PC-3 (cell line): ENCODE measurements around the gene LDLRAP1. TPM values are rescaled to one million over a fixed set of nuclear protein-coding genes. Genes with fewer than 3 reads are reported as not detected.

ENCODE experiments used
- ATAC-seq: fragments of 200-7000 bp; cut with Tn5 transposase; 2 replicates; pipeline ENCODE4 v1.9.1; 2020; ENCODE audit warnings: mild to moderate bottlenecking, moderate library complexity
- BruUV-seq: library from RNA; stranded (reverse); fragments of 400-500 nt; replicated peaks from 2 replicates; lab custom pipeline; 2021; lab: Mats Ljungman, UMichigan
- CTCF ChIA-PET: fragments of 300-600 bp; sonication (Branson Sonifier 250); formaldehyde crosslinking; loops from one replicate; lab custom pipeline; 2022; ENCODE audit warnings: antibody characterized with exemption; lab: Charles Lee
- POLR2A ChIA-PET: fragments of 300-600 bp; sonication (Branson Sonifier 250); formaldehyde crosslinking; loops from one replicate; lab custom pipeline; 2022; ENCODE audit warnings: antibody characterized with exemption; ENCODE audit not compliant: unreplicated experiment; lab: Charles Lee
- DNase-seq: peaks from one replicate; pipeline ENCODE4 v3.0.0-alpha.2; 2015
- H2AFZ ChIP-seq: fragments of 300-600 bp; sonication (generic); 2 replicates; pipeline ENCODE4 v1.6.0; 2016; ENCODE audit warnings: antibody characterized with exemption, low read length
- H3F3A ChIP-seq: fragments of 300-600 bp; sonication (generic); one replicate; pipeline ENCODE4 v1.6.0; 2017; ENCODE audit warnings: antibody characterized with exemption, low read length, control low read depth, mild to moderate bottlenecking; ENCODE audit not compliant: unreplicated experiment
- H3K27ac ChIP-seq: fragments of 300-600 bp; sonication (generic); 2 replicates; pipeline ENCODE4 v1.5.1; 2016; ENCODE audit warnings: mild to moderate bottlenecking, low read length
- H3K27me3 ChIP-seq: fragments of 300-600 bp; sonication (generic); 2 replicates; pipeline ENCODE4 v1.6.1; 2016; ENCODE audit warnings: low read length, mixed read lengths
- H3K36me3 ChIP-seq: fragments of 300-600 bp; sonication (generic); 2 replicates; pipeline ENCODE4 v1.6.1; 2016; ENCODE audit warnings: low read depth, mixed run types, low read length, mixed read lengths
- H3K4me1 ChIP-seq: fragments of 300-600 bp; sonication (generic); 2 replicates; pipeline ENCODE4 v1.5.1; 2016; ENCODE audit warnings: low read length; ENCODE audit not compliant: insufficient read depth
- H3K4me2 ChIP-seq: fragments of 300-600 bp; sonication (generic); 2 replicates; pipeline ENCODE4 v1.6.0; 2016; ENCODE audit warnings: low read length
- H3K4me3 ChIP-seq: fragments of 300-600 bp; sonication (generic); 2 replicates; pipeline ENCODE4 v1.5.1; 2016; ENCODE audit warnings: mild to moderate bottlenecking, low read length, mixed read lengths
- H3K79me2 ChIP-seq: fragments of 300-600 bp; sonication (generic); 2 replicates; pipeline ENCODE4 v1.6.1; 2017; ENCODE audit warnings: low read length, mixed read lengths
- H3K9ac ChIP-seq: fragments of 300-600 bp; sonication (generic); 2 replicates; pipeline ENCODE4 v1.6.0; 2016; ENCODE audit warnings: mild to moderate bottlenecking, low read length
- H3K9me2 ChIP-seq: fragments of 300-600 bp; sonication (generic); replicated peaks from 2 replicates; pipeline ENCODE4 v1.6.1; 2016; ENCODE audit warnings: mixed run types, low read length, mixed read lengths
- H3K9me3 ChIP-seq: fragments of 300-600 bp; sonication (generic); 2 replicates; pipeline ENCODE4 v1.6.1; 2016; ENCODE audit warnings: low read length, mixed read lengths
- H4K20me1 ChIP-seq: fragments of 300-600 bp; sonication (generic); 2 replicates; pipeline ENCODE4 v1.6.1; 2016; ENCODE audit warnings: low read length, mixed read lengths
- EZH2 ChIP-seq: fragments of 300-600 bp; sonication (generic); IDR thresholded peaks from one replicate; pipeline ENCODE4 v1.6.1; 2017; ENCODE audit warnings: antibody characterized with exemption, mild to moderate bottlenecking, low read length; ENCODE audit not compliant: unreplicated experiment
- EZH2phosphoT487 ChIP-seq: fragments of 300-600 bp; sonication (generic); IDR thresholded peaks from 2 replicates; pipeline ENCODE4 v1.6.1; 2018; ENCODE audit warnings: mild to moderate bottlenecking, antibody characterized with exemption, low read length, borderline replicate concordance
- intact Hi-C: fragments of 100-400 bp; cut with micrococcal nuclease; formaldehyde crosslinking; loops from 2 replicates; pipeline ENCODE4 v1.9.0; 2023
- total RNA-seq: library from RNA; depleted of rRNA; stranded (reverse); fragments of >200 nt; gene quantifications from 2 replicates; pipeline ENCODE4 v1.2.3, GENCODE V29; 2014
- TF ChIP-seq, protein P1 (sequence below): fragments of 300-600 bp; sonication (generic); conservative IDR thresholded peaks from 2 replicates; pipeline ENCODE4 v1.5.1; 2017; ENCODE audit warnings: antibody characterized with exemption, low read depth, mild to moderate bottlenecking, low read length

The LDLRAP1 gene
- total RNA-seq, 1 experiment from 2014 or later = 26.5 TPM

DNA sequence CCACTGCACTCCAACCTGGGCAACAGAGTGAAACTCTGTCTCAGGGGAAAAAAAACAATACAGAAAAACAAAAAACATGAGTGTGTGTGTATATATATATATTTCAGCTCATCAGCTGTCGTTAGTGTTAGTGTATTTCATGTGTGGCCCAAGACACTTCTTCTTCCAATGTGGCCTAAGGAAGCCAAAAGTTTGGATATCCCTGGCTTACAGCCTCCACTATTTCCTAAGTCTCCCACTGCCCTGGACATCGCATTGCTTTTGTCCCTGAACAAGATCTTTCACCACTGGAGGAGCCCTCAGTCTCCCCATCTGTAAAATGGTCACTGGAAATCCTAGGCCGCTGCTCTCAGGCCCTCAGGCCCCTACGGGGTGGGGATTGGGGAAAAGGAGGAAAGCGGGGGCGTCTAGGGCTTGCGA lies 391 bp upstream of the LDLRAP1 start:
- Histone ChIP-seq H3K9ac (no peak overlapping the region; the same call in 1 of the 2 replicates), H3K79me2 (peaks cover 34% of the 10 kb centered on the region), H3K4me3 (peak overlapping the region; percentile 81), H3K36me3 (no peaks in the 10 kb centered on the region), H3K27me3 (no peaks in the 10 kb centered on the region), H3K4me1 (peaks cover 4% of the 10 kb centered on the region; the same call in 1 of the 2 replicates), H3F3A (no peaks in the 10 kb centered on the region), H3K9me2 (no peaks in the 10 kb centered on the region), H4K20me1 (peaks cover 7% of the 10 kb centered on the region; the same call in 1 of the 2 replicates), H3K27ac (no peak overlapping the region), H3K9me3 (no peaks in the 10 kb centered on the region), H2AFZ (peak overlapping the region; percentile 88), H3K4me2 (peak overlapping the region; percentile 92)
- DNase-seq (no peak), ATAC-seq (no peak; the same call in 1 of the 2 replicates)
- BruUV-seq = no TSS peak
- ChIA-PET POLR2A (no interaction called here), CTCF (interaction anchor here (0.8 kb wide), 1 partner anchor 29 kb away, joined by 3 read pairs; no protein-coding TSS in a partner anchor)
- intact Hi-C loops = no loop called here
- TF ChIP-seq EZH2phosphoT487 (no peak), EZH2 (no peak)
- TF ChIP-seq, protein P1, sequence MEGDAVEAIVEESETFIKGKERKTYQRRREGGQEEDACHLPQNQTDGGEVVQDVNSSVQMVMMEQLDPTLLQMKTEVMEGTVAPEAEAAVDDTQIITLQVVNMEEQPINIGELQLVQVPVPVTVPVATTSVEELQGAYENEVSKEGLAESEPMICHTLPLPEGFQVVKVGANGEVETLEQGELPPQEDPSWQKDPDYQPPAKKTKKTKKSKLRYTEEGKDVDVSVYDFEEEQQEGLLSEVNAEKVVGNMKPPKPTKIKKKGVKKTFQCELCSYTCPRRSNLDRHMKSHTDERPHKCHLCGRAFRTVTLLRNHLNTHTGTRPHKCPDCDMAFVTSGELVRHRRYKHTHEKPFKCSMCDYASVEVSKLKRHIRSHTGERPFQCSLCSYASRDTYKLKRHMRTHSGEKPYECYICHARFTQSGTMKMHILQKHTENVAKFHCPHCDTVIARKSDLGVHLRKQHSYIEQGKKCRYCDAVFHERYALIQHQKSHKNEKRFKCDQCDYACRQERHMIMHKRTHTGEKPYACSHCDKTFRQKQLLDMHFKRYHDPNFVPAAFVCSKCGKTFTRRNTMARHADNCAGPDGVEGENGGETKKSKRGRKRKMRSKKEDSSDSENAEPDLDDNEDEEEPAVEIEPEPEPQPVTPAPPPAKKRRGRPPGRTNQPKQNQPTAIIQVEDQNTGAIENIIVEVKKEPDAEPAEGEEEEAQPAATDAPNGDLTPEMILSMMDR = no peak

DNA sequence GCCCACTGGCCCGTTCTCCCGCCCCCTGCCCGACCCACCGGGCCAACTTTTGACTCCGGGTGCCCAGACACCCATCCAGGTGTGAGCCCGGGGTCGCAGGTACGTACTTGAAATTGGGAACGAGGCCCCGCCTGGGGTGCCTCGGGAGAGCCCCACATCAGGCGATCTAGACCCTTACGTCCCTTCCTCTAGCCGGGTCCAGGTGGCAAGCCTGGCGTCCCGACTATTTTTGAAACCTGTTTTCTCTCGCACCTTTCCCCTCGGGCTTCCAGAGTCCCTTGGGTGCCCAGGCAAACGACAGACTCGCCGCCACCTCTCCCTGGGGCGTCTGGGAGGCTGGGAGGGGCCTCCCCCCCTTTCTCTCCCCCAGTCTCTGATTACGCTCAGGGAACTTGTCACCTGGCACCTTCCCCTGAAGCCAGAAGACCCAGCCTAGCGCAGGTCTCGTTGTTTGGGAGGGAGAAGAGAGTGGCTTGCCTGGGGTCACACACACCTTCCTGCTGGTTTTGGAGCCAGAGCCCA lies 898 bp downstream of the LDLRAP1 start:
- Histone ChIP-seq H3K9ac (peak overlapping the region; percentile 80), H3K4me2 (peak overlapping the region; percentile 92), H3K4me1 (peaks cover 10% of the 10 kb centered on the region), H3K4me3 (peak overlapping the region; percentile 81), H2AFZ (peak overlapping the region; percentile 77), H3F3A (no peaks in the 10 kb centered on the region), H4K20me1 (peaks cover 7% of the 10 kb centered on the region; the same call in 1 of the 2 replicates), H3K9me3 (no peaks in the 10 kb centered on the region), H3K27ac (no peak overlapping the region), H3K79me2 (peaks cover 36% of the 10 kb centered on the region), H3K9me2 (no peaks in the 10 kb centered on the region), H3K27me3 (no peaks in the 10 kb centered on the region), H3K36me3 (no peaks in the 10 kb centered on the region)
- peak; percentile 27 for ATAC-seq
- TF ChIP-seq EZH2 (no peak), EZH2phosphoT487 (no peak)
- TF ChIP-seq, protein P1 = no peak
- TSS peak; percentile 50 for BruUV-seq
- peak; percentile 18 for DNase-seq
- POLR2A ChIA-PET = no interaction called here
- intact Hi-C loops = no loop called here
- CTCF ChIA-PET = no interaction called here

DNA sequence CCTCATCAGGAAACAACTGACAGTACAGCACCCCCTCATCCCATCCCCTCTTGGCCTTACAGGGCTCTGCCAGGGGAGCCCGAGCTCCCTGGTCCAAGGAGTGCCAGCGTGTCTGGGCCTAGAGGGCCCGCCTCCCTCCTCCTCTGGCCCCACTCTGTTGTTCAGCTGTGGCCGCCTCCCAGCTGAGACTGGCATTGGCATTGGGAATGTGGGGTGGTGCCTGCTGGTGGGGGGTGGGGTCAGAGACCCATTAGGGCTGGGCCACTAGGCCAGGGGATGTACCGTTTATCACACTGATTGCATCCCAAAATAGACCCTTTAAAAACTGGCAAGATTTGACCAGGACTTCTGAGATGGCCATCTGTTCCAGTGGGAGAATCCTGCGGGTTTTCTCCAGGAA lies 1.4 kb downstream of the LDLRAP1 start:
- intact Hi-C loops = no loop called here
- Histone ChIP-seq H3K27me3 (no peaks in the 10 kb centered on the region), H3K27ac (no peak overlapping the region), H3F3A (no peaks in the 10 kb centered on the region), H3K9ac (peak overlapping the region; percentile 80), H3K4me3 (peak overlapping the region; percentile 81), H3K4me2 (peak overlapping the region; percentile 92), H3K4me1 (peaks cover 16% of the 10 kb centered on the region), H3K9me3 (no peaks in the 10 kb centered on the region), H4K20me1 (peaks cover 7% of the 10 kb centered on the region; the same call in 1 of the 2 replicates), H3K79me2 (peaks cover 41% of the 10 kb centered on the region), H3K9me2 (no peaks in the 10 kb centered on the region), H2AFZ (peak overlapping the region; percentile 77), H3K36me3 (no peaks in the 10 kb centered on the region)
- CTCF ChIA-PET = no interaction called here
- POLR2A ChIA-PET = no interaction called here
- BruUV-seq = no TSS peak
- ATAC-seq (peak; percentile 67), DNase-seq (peak; percentile 66)
- TF ChIP-seq, protein P1 = peak; percentile 18; the same call in 1 of the 2 replicates
- no peak for TF ChIP-seq EZH2phosphoT487
